Brain microvascular endothelial cell (primary cell): ENCODE measurements around the gene CBY1.

Experiments
- DNase-seq: peaks from one replicate; pipeline ENCODE4 v3.0.0-alpha.2; 2020
- H3K27ac ChIP-seq: fragments of 250-450 bp; sonication (Bioruptor Pico); 2 replicates; pipeline ENCODE4 v1.5.1; 2020; ENCODE audit warnings: mild to moderate bottlenecking, moderate library complexity
- H3K27me3 ChIP-seq: fragments of 250-450 bp; sonication (Bioruptor Pico); replicated peaks from 2 replicates; pipeline ENCODE4 v1.5.1; 2020; ENCODE audit warnings: mild to moderate bottlenecking
- H3K36me3 ChIP-seq: fragments of 250-450 bp; sonication (Bioruptor Pico); replicated peaks from 2 replicates; pipeline ENCODE4 v1.5.1; 2020; ENCODE audit warnings: mild to moderate bottlenecking
- H3K4me3 ChIP-seq: 2 replicates; pipeline ENCODE4 v1.5.1; 2011; ENCODE audit warnings: low read depth, mild to moderate bottlenecking, control low read depth, low read length, moderate library complexity
- CTCF ChIP-seq: IDR thresholded peaks from 2 replicates; pipeline ENCODE4 v1.5.1; 2011; ENCODE audit warnings: low read depth, mild to moderate bottlenecking, moderate library complexity, low read length, control low read depth, inconsistent platforms; ENCODE audit errors: missing control alignments
- in situ Hi-C: cut with HindIII; loops from 2 replicates; pipeline ENCODE4 v1.10.0; 2017; ENCODE audit warnings: low sequenced_read_pairs, low pct_ligation_motif_present

The CBY1 gene

DNA sequence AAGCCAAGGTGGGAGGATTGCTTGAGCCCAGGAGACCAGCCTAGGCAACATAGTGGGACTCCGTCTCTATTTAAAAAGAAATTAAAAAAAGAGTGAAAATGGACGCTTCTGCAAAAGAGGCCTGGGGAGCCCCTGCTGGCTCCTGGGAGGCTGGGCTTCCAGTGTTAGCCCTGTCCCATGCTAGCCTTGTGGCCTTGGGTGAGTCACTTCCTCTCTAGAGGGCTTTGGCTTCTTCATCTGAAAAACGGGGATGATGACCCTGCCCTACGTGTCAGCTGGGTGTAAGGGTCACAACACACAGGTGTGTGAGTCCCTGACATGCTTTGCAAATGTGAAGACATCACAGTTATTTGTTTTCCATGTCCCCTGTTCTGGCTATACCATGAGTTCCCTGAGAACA lies 33.1 kb upstream of the CBY1 start:
- H3K27ac ChIP-seq = no peak overlapping the region
- H3K4me3 ChIP-seq = no peak overlapping the region
- in situ Hi-C loops = no loop called here
- H3K36me3 ChIP-seq = no peaks in the 10 kb centered on the region
- TF ChIP-seq CTCF = no peak
- DNase-seq = no peak
- no peaks in the 10 kb centered on the region for H3K27me3 ChIP-seq

DNA sequence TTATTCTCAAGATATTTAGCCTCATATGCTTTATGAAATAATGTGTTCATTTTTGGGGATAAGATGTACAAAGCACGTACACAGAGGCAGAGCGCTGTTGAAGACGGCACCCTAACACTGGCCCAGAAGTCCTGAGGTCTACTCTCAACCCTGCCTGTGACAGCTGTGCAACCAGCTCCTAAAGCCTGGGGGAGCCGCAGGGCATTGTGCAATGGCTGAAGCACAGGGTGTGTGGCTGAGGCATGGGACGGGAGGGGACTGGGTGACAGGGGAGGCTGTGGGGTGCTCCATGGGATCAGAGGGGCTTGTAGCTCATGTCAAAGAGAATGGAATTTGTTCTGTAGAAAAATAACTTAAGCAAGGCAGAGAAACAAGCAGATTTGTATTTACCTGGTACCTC lies 28.0 kb upstream of the CBY1 start:
- H3K27me3 ChIP-seq = no peaks in the 10 kb centered on the region
- no peaks in the 10 kb centered on the region for H3K36me3 ChIP-seq
- in situ Hi-C loops = no loop called here
- DNase-seq = no peak
- no peak for TF ChIP-seq CTCF
- H3K27ac ChIP-seq = no peak overlapping the region
- H3K4me3 ChIP-seq = no peak overlapping the region

DNA sequence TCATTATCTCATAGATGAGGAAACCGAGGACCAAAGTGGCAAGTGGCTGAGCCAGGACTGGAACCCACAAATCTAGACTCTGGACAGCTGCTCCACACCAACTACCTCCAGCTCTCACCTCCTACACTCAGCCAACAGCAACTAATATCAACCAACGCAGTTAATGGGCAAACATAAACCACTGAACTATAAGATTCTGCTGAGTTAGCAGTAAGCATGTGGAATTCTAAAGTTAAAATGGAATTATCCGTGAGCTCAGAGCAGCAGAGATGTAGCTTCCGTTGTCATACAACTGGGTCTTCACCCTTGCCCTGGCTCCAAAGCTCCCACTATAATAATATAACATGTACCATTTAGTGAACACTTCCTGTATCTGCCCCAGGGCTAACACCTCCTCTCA lies 27.3 kb upstream of the CBY1 start:
- Histone ChIP-seq H3K27ac (no peak overlapping the region), H3K36me3 (no peaks in the 10 kb centered on the region), H3K4me3 (no peak overlapping the region), H3K27me3 (no peaks in the 10 kb centered on the region)
- in situ Hi-C loops = no loop called here
- no peak for DNase-seq
- no peak for TF ChIP-seq CTCF

GRCh38 chr22:38631724-38632123 lies 24.7 kb upstream of the CBY1 start:
- Histone ChIP-seq H3K36me3 (no peaks in the 10 kb centered on the region), H3K27ac (no peak overlapping the region), H3K27me3 (no peaks in the 10 kb centered on the region), H3K4me3 (no peak overlapping the region)
- no peak for DNase-seq
- no peak for TF ChIP-seq CTCF
- in situ Hi-C loops = no loop called here

DNA sequence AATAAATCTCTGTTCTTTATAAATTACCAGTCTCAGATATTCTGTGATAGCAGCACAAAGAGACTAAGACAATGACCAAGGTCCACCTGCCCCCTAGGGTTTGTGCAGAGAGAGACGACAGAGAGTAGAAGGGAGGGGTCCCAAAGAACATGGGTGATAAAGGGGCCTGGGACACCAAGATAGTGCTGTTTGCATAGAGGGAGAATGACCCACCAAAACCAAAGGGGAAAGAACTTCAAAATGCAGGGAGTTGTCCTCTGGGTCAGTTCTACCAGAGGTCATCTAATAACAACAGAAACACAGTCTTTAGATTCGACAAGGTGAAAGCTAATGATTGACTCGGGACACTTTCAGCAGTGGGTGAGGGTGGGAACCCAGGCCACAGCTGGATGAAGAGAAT lies 23.9 kb upstream of the CBY1 start:
- TF ChIP-seq CTCF = no peak
- in situ Hi-C loops = no loop called here
- no peaks in the 10 kb centered on the region for H3K27me3 ChIP-seq
- DNase-seq = no peak
- no peaks in the 10 kb centered on the region for H3K36me3 ChIP-seq
- H3K4me3 ChIP-seq = no peak overlapping the region
- H3K27ac ChIP-seq = no peak overlapping the region

DNA sequence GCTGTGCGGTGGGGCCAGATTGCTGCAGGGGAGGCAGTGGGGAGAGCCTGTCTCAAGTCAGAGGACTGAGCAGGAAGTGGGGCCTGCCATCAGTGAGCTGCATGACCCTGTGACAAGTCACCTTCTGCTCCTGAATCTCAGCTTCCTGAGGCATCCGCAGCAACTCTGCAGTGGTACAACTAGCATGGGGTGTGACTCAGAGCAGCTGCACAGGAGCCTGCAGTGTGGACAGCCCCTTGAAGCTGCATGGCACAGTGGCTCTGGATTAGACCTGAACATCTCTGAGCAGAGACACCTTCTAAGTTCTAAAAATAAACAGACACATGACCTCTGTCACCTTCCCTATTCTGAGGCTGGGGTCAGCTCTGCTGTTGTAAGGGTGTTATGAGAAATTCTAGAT lies 18.2 kb upstream of the CBY1 start:
- no peak overlapping the region for H3K4me3 ChIP-seq
- TF ChIP-seq CTCF = no peak
- no peaks in the 10 kb centered on the region for H3K27me3 ChIP-seq
- H3K27ac ChIP-seq = no peak overlapping the region
- no peak for DNase-seq
- H3K36me3 ChIP-seq = no peaks in the 10 kb centered on the region
- in situ Hi-C loops = no loop called here
